ENCODE results near the gene SUSD6.
A peak's percentile ranks its signal among the peaks of the same experiment; 100 is the strongest.
"Not testable (repeated sequence)": the region's sequence is repeated elsewhere in the genome, so short reads cannot be mapped to it uniquely, and the experiment has no call there.

SUSD6 gene

DNA sequence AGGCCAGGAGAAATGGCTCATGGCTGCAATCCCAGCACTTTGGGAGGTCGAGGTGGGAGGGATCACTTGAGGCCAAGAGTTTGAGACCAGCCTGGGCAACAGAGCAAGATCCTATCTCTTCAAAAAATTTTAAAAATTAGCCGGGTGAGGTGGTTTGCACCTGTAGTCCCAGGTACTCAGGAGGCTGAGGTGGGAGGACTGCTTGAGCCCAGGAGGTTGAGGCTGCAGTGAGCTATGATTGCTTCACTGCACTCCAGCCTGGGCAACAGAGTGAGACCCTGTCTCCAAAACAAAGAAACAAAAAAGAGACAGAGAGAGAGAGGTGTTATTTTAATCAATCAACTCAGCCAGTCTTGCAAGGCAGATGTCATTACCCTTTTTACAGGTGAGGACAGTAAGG lies 107.2 kb downstream of the SUSD6 start:
- DNase-seq: not testable (repeated sequence)

DNA sequence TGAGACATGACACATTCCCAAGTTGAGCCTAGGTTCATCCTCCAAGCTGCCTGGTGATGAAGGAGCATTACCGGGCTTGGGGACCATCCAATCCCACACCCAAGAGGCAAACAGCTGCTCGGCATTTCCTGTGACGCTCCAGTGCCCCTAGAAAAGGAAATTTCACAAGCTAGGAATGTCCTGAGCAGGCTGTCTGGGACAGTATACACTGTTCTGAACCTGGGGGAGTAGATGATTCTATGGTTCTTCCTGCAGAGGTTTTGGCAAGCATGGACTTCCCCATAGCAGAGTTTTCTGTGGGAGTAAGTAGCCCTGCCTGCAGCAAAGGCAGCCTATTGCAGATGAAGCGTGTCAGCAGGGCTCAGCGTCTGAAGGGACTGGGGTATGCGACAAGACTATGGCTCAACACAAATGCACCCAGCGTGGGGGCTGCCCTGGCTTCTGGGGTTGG lies 108.1 kb downstream of the SUSD6 start:
- no peak for DNase-seq

DNA sequence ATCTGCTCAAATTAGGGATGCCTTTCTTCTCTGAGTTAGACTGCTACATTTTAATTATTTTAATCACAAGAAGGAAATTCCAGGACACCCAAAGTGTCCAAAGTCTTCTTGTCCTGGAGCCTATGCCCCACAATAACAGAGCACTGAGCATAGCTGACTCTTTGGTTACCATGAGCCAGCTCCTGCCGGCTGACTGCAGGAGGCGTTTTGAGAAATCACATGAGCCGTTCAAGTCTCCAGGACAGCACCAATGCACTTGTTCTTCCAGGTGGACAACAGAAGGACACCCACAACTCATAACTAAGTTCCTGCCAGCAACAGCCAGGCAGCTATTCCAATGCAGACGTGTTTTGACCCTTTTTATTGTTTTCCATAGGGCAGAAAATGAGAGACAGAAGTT lies 109.5 kb downstream of the SUSD6 start:
- DNase-seq: no peak

DNA sequence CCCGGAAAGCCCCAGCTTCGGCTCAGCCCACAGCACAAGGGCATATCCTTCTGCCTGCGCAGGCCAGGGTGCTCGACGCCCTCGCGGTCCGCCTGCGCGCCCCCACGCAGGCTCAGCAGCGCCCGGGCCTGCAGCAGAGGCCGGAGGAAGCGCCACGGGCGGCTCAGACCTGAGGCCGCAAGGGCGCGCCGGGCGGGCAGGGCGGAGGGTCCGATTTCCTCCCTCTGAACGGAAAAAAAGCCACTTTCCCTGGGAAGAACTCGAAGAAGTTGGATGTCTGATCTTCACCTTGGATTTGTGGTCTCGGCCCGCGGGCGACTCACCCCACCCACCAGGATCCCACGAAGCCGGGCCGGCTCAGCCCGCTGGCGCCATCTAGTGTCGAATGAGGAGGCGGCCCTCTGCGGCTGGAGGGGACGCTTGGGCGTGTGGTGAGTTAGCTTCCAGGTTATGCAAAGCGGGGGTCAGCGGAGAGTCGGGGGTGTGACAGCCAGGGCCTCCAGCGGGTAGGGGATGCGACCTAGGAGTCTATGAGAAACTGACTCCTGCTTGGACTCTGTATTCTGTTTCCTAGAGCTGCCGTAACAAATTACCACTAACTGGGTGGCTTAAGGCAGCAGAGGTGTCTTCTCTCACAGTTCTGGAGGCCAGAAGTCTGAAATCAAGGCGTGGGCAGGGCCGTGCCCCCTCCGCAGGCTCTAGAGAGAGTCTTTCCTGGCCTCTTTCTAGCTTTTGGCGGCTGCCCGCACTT lies 115.5 kb downstream of the SUSD6 start:
- peak; percentile 87 to 88 for DNase-seq

DNA sequence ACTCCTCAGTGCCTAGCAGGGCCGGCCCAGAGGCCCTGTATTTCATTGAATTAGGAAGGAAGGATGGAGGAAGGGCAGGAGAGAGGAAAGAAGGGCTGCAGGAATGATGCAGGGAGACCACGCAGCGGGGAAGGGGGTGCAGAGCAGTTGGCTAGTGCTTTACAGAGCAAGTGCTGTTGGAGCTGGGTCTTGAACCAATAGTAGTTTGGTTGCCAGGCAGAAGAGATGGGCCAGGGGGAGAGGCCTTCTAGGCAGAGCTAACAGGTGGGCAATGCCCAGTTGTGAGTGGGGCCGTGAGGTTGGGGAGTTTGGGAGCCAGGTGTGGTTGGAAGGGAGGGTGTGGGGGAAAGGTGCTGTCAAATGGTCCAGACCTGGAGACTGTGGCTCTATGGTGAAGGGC lies 116.5 kb downstream of the SUSD6 start:
- DNase-seq: no peak

DNA sequence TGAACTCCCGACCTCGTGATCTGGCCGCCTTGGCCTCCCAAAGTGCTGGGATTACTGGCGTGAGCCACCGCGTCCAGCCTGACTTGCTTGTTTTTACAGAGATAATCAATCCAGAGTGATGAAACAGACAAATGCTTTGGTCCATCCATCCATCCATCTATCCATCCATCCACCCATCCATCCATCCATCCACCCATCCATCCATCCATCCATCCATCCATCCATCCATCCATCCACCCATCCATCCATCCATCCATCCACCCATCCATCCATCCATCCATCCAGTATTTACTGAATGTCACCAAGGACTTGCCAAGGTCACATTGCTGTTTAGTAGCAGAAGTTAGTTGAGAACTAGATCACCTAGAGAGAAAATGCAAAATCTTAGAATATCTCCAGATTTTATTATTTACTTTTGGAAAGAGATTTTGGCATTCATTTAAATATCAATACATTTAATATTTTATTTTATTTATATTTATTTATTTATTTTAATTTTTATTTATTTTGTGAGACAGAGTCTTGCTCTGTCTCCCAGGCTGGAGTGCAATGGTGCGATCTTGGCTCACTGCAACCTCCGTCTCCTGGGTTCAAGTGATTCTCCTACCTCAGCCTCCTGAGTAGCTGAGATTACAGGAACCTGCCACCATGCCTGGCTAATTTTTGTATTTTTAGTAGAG lies 120.7 kb downstream of the SUSD6 start:
- DNase-seq: not testable (repeated sequence)

DNA sequence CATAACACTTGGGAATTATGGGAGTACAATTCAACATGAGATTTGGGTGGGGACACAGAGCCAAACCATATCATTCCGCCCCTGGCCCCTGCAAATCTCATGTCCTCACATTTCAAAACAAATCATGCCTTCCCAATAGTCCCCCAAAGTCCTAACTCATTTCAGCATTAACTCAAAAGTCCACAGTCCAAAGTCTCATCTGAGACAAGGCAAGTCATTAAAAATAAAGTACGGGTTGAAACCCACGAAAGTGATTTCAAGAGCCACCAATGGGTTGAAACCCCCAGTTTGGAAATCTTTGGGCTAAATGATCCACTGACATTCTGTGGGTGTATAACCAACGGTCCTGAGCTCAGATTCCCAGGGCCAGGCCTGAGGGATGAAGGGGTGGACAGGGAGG lies 125.0 kb downstream of the SUSD6 start:
- not testable (repeated sequence) for DNase-seq

DNA sequence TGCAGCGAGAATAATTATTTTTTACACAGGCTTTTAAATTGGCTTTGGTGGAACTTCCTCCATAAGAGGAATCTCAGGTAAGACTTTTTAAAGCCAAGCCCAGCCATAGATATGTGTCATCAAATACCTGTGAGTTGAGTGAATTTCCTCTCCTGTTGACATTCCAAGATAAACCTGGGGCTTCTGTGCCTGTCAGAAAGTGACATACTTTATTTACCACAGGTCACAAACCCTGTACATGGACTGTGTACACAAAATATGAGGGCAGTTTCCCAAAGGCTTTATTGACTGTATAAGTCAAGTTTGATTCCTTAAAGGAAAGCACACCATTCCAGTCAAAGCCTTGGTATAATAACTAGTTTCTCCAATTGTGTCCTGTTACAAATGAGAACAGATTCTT lies 129.7 kb downstream of the SUSD6 start:
- DNase-seq: no peak

DNA sequence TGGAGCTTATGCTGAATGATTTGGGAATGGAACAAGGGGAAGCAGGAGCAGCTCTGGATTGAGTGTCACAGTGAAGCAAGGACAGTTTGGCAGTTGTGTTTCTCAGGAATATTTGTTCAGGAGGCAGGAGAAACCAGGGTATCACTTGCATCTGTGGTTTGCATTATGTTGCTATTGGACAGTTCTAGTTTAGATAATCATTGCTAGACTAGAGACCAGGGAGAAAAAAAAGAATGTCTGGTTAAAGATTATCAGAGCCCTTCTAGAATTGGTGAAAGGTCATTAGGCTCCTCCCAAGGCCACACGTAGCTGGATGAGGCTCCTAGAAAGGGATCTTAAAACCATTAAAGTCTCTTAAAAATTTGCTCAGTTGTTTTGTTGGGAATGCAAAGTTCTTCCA lies 138.6 kb downstream of the SUSD6 start:
- DNase-seq: no peak

DNA sequence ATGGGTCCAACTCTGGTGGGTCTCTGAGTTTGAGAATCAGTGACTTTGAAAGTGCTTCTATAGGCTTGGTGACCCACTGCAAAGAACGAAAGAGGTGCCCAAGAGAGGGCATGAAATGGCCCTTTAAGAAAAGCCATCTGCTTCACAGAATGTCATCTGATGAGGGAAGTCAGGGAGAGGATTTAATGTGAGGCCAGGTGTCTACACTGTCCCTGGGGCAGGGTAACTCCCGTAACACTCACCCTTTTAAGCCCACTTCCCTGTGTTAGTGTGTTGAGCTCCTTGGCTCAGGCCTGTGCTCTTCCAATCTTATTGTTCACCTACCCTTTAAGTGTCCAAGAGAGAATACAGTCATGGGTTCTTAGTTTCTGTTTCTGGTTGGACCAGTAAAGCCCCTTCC lies 139.1 kb downstream of the SUSD6 start:
- DNase-seq: no peak

DNA sequence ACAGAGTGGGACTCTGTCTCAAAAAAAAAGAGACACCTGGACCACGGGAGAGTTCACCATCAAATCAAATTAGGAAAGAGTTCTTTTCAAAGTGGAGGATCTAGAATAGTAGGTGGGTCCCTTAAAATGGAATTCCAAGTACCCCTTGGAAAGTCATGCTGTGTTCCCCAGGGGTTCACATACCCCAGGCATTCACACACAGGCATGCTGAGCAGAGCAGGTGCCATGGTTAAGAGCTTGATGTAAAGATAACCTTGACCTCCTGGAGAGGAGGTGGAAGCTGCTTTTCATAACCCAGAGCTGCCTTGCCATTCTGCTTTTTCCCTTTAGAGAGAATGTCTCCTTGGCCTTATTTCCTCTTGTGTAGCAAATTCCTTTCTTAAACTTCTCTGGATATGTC lies 141.4 kb downstream of the SUSD6 start:
- no peak for DNase-seq

DNA sequence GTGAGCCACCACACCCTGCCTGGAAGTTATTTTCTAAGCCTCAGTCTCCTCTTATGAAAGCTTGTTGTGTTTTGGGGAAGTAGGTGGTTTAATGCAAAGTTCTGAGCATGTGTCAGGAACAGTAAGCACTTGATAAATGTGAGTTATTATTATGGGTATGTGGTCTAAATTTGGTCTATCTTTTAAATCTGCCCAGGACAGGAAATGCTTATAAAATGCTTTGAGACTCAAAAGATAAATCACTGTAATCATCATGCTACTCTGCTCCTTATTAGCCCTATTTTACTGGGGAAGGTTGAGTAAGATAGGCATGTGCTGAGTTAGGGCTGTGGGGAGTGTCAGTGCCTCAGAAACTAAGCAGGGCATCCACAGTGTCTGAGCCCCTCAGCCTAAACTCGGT lies 142.5 kb downstream of the SUSD6 start:
- DNase-seq: no peak

DNA sequence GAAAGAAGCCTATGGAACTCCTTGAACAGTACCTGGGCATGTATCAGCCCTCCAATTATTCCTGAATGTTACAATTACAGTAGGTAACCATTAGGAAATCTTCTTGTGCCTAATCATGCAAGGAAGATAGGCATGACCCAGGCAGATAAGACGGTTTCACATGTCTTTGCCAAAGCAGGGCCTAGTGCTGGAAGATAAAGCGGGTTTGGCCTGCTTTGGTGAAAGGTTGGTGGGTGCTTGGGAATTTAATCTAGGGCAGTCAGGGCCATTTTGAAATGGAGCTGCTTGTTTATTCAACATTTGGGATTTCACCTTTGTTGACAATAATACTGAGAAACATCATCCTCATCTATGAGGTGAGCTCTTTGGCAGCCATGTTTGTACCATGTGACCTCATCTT lies 143.1 kb downstream of the SUSD6 start:
- DNase-seq: no peak

DNA sequence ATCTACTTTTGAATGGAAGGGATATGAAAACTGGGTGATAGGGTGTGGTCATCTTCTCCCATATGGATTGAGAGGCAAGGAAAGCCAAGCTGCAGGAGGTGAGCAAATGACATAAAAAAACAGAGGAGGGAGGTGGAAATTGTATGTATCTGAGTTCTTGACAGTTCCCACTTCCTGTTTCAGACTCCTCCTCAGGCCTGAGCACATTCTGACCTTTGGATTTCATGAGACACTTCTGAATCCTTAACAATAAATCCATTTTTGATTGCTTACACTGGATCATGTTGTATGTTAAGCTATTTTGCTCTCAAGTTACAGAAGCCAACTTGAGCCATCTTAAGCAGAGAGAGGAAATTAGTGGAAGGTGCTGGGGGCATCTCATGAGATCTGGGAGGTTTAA lies 143.9 kb downstream of the SUSD6 start:
- DNase-seq: no peak

DNA sequence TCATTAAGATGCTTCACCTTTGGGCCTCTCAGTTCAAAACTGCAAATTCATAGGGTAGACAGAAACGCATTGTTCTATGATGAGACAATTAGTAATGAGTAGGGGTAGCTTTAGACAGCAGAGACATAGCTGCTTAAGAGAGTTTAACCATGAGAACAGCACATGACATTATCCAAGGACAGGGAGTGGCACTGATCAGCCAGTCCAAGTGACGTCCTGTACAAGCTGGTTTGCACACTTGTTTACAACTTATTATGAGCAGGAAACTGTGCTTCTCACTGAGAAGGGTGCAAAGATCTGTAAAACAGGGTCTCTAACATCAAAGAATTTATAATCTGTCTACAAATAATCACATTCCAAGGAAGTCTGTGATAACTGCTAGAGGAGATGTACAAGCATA lies 144.4 kb downstream of the SUSD6 start:
- no peak for DNase-seq

DNA sequence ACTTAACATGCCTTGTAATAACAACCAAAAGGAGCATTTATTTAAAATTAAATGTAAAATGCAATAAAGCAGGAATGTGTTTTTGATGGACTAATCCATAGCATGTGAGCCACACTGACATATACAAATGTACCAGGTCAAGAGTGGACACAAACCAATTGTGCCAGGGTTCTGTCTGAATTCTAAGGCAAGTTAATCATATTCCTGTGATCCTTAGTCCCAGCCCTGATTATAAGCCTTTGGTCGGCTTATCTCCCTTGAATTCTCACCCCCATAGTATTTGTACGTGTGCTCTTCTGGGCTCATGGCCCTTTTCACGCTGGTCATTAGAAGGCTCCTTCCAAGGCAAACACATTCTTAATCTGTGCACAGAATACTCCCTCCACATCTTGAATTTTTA lies 144.9 kb downstream of the SUSD6 start:
- DNase-seq: no peak

DNA sequence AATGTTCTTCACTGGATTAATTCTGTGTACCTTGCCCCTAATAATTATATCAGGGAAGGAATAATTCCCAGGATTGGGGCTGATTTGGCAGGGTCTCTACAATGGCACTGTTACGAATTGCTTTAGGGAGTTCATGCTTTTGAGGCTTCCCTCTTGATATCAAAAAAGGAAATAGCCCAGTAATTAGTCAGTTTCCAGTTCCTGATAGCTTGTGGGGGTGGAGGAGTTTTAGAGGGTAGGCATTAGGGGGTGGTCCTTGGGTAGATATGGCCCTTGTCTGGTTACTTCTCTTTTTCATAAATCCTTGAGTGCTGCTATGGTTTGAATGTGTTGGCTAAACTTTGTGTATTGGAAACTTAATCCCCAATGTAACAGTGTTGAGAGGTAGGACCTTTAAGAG lies 149.4 kb downstream of the SUSD6 start:
- DNase-seq: no peak

DNA sequence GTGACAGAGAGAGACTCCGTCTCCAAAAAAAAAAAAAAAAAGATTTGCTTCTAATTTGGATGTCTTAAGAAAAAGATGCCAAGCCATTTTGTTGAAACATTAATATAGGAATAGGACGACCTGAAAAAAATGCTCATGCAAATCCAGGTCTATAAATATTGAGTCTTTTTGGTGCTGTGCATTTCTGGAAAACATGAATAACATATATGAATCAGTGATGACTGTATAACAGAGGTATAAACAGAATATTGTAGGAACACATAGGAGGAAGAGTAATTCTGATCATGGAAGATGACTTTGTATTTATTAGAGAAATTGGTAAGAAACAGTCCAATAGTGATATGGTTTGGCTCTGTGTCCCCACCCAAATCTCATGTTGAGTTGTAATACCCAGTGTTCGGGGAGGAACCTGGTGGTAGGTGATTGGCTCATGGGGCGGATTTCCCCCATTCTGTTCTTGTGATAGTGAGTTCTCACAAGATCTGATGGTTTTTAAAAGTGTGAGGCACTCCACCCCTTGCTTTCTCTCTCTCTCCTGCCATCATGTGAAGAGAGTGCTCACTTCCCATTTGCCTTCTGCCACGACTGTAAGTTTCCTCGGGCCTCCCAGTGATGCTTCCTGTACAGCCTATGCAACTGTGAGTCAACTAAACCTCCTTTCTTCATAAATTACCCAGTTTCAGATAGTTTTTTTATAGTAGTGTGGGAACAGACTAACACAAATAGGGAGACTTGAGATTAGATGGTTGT lies 152.5 kb downstream of the SUSD6 start:
- DNase-seq: peak; percentile 39 to 44
